GM12872 (cell line): ENCODE results near the gene ZNF777.

Experiments
- CTCF ChIP-seq: IDR thresholded peaks from 3 replicates; pipeline ENCODE4 v1.5.1; 2011; ENCODE audit warnings: low read depth, mild to moderate bottlenecking, low read length, moderate library complexity; ENCODE audit not compliant: insufficient read depth

ZNF777 gene

GRCh38 chr7:149497467-149498261 lies 36.8 kb upstream of the ZNF777 start, which contains the start of gene ZNF746:
Gene ZNF746 (minus strand): TSS chr7:149497809. CDS start chr7:149497536, 273 bp downstream.
- TF ChIP-seq CTCF = peak; percentile 69

- no peak for TF ChIP-seq CTCF
These were observed 36.0 kb upstream of the ZNF777 start for GRCh38 chr7:149496642-149497391.

GRCh38 chr7:149495785-149496641 lies 35.2 kb upstream of the ZNF777 start:
- TF ChIP-seq CTCF = no peak

GRCh38 chr7:149494738-149495368 lies 34.0 kb upstream of the ZNF777 start:
- TF ChIP-seq CTCF = no peak

- no peak for TF ChIP-seq CTCF
These were observed 32.5 kb upstream of the ZNF777 start for GRCh38 chr7:149493366-149493765.

GRCh38 chr7:149490083-149490760 lies 29.4 kb upstream of the ZNF777 start:
- no peak for TF ChIP-seq CTCF
